Liver (tissue), 9 donors: ENCODE measurements around the gene MRPS16. TPM values are rescaled to one million over a fixed set of nuclear protein-coding genes. Genes with fewer than 3 reads are reported as not detected.

Experiments
- DNase-seq: peaks from one replicate; pipeline ENCODE4 v3.0.0-alpha.2; 2017; ENCODE audit warnings: low spot score
- H3K27ac ChIP-seq, 2 donors: one replicate each; pipeline ENCODE4 v1.7.0; 2013; ENCODE audit warnings: inconsistent platforms in 2 of 2, low read length in 2 of 2, control low read depth in 1 of 2, low read depth in 1 of 2, mild to moderate bottlenecking in 1 of 2
- H3K27me3 ChIP-seq, 4 donors: one replicate each; pipeline versions ENCODE4 v1.6.1 to v1.7.0; 2013; ENCODE audit warnings: low read length in 3 of 4, inconsistent platforms in 1 of 4, mild to moderate bottlenecking in 1 of 4, moderate library complexity in 1 of 4; ENCODE audit not compliant: control insufficient read depth in 4 of 4, insufficient read depth in 4 of 4
- H3K36me3 ChIP-seq, 4 donors: one replicate each; pipeline versions ENCODE4 v1.6.1 to v1.7.0; 2013; ENCODE audit warnings: low read length in 3 of 4, mild to moderate bottlenecking in 3 of 4, low read depth in 1 of 4, moderate library complexity in 1 of 4; ENCODE audit not compliant: control insufficient read depth in 4 of 4, insufficient read depth in 3 of 4
- H3K4me1 ChIP-seq, 4 donors: one replicate each; pipeline versions ENCODE4 v1.6.1 to v1.7.0; 2013; ENCODE audit warnings: low read length in 3 of 4, mild to moderate bottlenecking in 3 of 4, moderate library complexity in 1 of 4; ENCODE audit not compliant: control insufficient read depth in 4 of 4, insufficient read depth in 4 of 4
- H3K4me3 ChIP-seq, 3 donors: one replicate each; pipeline versions ENCODE4 v1.6.1 to v1.7.0; 2013; ENCODE audit warnings: low read length in 3 of 3, control low read depth in 1 of 3, low read depth in 1 of 3, mild to moderate bottlenecking in 1 of 3
- H3K9ac ChIP-seq, 2 donors: one replicate each; pipeline ENCODE4 v1.7.0; 2013; ENCODE audit warnings: low read length in 2 of 2, mild to moderate bottlenecking in 2 of 2, moderate library complexity in 2 of 2, control low read depth in 1 of 2, low read depth in 1 of 2
- H3K9me3 ChIP-seq, 4 donors: one replicate each; pipeline versions ENCODE4 v1.6.1 to v1.7.0; 2013; ENCODE audit warnings: low read length in 3 of 4; ENCODE audit not compliant: control insufficient read depth in 4 of 4
- EGR1 ChIP-seq, 2 donors: IDR thresholded peaks; 2 replicates each; pipeline ENCODE4 v1.6.1; 2016 to 2018; ENCODE audit warnings: antibody characterized with exemption in 2 of 2, low read depth in 2 of 2
- FOXA1 ChIP-seq: IDR thresholded peaks from 2 replicates; pipeline ENCODE4 v1.6.1; 2016; ENCODE audit warnings: antibody characterized with exemption
- FOXA2 ChIP-seq: IDR thresholded peaks from 2 replicates; pipeline ENCODE4 v1.6.1; 2016; ENCODE audit warnings: antibody characterized with exemption
- GABPA ChIP-seq, 2 donors: IDR thresholded peaks in 1 of 2; conservative IDR thresholded peaks in 1 of 2; 2 replicates each; pipeline ENCODE4 v1.6.1; 2016; ENCODE audit warnings: antibody characterized with exemption in 2 of 2, mild to moderate bottlenecking in 1 of 2, moderate library complexity in 1 of 2
- HNF4G ChIP-seq: IDR thresholded peaks from 2 replicates; pipeline ENCODE4 v1.6.1; 2016; ENCODE audit warnings: antibody characterized with exemption
- JUND ChIP-seq, 2 donors: IDR thresholded peaks; 2 replicates each; pipeline ENCODE4 v1.6.1; 2016; ENCODE audit warnings: antibody characterized with exemption in 2 of 2
- NR2F2 ChIP-seq: IDR thresholded peaks from 2 replicates; pipeline ENCODE4 v1.6.1; 2016; ENCODE audit warnings: antibody characterized with exemption
- RAD21 ChIP-seq, 2 donors: IDR thresholded peaks; 2 replicates each; pipeline ENCODE4 v1.6.1; 2016; ENCODE audit warnings: antibody characterized with exemption in 2 of 2, mild to moderate bottlenecking in 2 of 2
- RXRA ChIP-seq, 2 donors: IDR thresholded peaks; 2 replicates each; pipeline ENCODE4 v1.6.1; 2017 to 2018; ENCODE audit warnings: antibody characterized with exemption in 2 of 2, mild to moderate bottlenecking in 1 of 2
- TAF1 ChIP-seq: conservative IDR thresholded peaks from 2 replicates; pipeline ENCODE4 v1.6.1; 2016; ENCODE audit warnings: antibody characterized with exemption, mild to moderate bottlenecking
- YY1 ChIP-seq: IDR thresholded peaks from 2 replicates; pipeline ENCODE4 v1.6.1; 2016; ENCODE audit warnings: antibody characterized with exemption, mild to moderate bottlenecking
- WGBS: extraction: QIAGEN DNeasy Blood & Tissue Kit; methylation state at CpG from one replicate; pipeline ENCODE4 v1.1.7; 2013; 5-methylcytosine and 5-hydroxymethylcytosine counted together
- polyA plus RNA-seq, 2 donors: library from polyadenylated mRNA; stranded (reverse) in 1 of 2; unstranded in 1 of 2; fragments of 200-250 nt in 1 of 2; fragments of >200 nt in 1 of 2; fragmentation: Nextera tagmentation in 1 of 2; extraction: Ambion mirVana in 1 of 2; gene quantifications; one replicate each; pipeline versions ENCODE4 v1.2.1 to v1.2.3, GENCODE V29; 2013 to 2015
- total RNA-seq, 2 donors: library from RNA; depleted of rRNA; stranded (reverse); fragments of >200 nt; gene quantifications; one replicate each; pipeline ENCODE4 v1.2.3, GENCODE V29; 2014
- TF ChIP-seq, protein P1 (sequence below): IDR thresholded peaks from 2 replicates; pipeline ENCODE4 v1.6.1; 2016; ENCODE audit warnings: antibody characterized with exemption
- TF ChIP-seq, protein P2 (sequence below): IDR thresholded peaks from 2 replicates; pipeline ENCODE4 v1.6.1; 2016; ENCODE audit warnings: antibody characterized with exemption, mild to moderate bottlenecking
- TF ChIP-seq, protein P3 (sequence below): fragments of 150-350 bp; IDR thresholded peaks from 2 replicates; pipeline ENCODE4 v1.5.1; 2017; ENCODE audit warnings: improper control_type of control experiment, low read depth, low read length; ENCODE audit not compliant: missing input control
- TF ChIP-seq, protein P4 (sequence below): IDR thresholded peaks from 2 replicates; pipeline ENCODE4 v1.6.1; 2016; ENCODE audit warnings: antibody characterized with exemption
- donor health status: healthy.
- donor health status: healthy.
- donor health status: healthy.
- donor health status: healthy.
- donor health status: healthy.

MRPS16 gene
- total and polyA plus RNA-seq, 4 donors: 34.2 to 87.5 (median 48.3) TPM

DNA sequence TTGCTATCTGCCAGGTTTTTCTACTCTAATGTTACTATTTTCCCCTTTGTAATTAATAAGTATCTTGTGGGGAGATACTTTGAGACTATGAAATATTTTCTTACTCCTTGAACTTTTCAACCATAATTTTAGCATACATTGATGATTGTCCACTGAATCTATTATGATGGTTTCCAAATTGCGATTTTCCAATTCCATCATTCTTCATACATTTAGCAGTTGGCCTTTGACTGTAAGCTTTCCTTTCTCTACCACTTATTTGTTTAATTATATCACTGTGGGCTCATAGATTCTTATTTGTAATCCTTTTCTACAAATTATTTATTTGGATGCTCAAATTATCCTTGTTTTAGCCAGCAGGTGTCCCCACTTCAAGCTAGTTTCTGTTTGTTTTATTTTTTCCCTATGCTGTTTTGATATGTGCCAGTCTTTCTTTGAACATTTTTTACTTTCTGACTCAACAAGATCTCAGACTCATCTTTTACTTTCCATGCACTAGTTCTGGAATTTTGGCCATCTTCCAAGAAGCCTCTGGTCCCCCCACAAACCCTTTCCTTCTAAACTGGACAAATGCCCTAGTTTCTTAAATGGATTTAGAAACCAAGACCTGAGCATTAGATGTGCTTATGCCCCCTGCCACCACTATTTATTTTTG lies 11.4 kb upstream of the MRPS16 start (continued):
- peak; percentile 63 to 70 for TF ChIP-seq RAD21 (IDR thresholded peaks at IDR 0.05)

GRCh38 chr10:73262880-73263555 lies 10.6 kb upstream of the MRPS16 start:
- WGBS: 84% methylated on average over 5 of the region's 5 CpGs
- Histone ChIP-seq H3K4me3 (no peak overlapping the region), H3K9ac (no peak overlapping the region), H3K27me3 (no peaks in the 10 kb centered on the region), H3K9me3 (no peaks in the 10 kb centered on the region), H3K36me3 (no peaks in the 10 kb centered on the region), H3K4me1 (peaks cover 0 to 4% (median 0%) of the 10 kb centered on the region in 4 donors), H3K27ac (no peak overlapping the region)
- no peak for DNase-seq
- TF ChIP-seq TAF1: no peak
- no peak for TF ChIP-seq RXRA (IDR thresholded peaks at IDR 0.05)
- TF ChIP-seq NR2F2: no peak
- TF ChIP-seq FOXA2: no peak
- TF ChIP-seq YY1: no peak
- no peak for TF ChIP-seq GABPA (IDR thresholded peaks at IDR 0.05 in 1 of 2, conservative IDR thresholded peaks at IDR 0.05 in 1 of 2)
- no peak for TF ChIP-seq JUND (IDR thresholded peaks at IDR 0.05)
- TF ChIP-seq, protein P1, sequence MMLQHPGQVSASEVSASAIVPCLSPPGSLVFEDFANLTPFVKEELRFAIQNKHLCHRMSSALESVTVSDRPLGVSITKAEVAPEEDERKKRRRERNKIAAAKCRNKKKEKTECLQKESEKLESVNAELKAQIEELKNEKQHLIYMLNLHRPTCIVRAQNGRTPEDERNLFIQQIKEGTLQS: no peak
- no peak for TF ChIP-seq RAD21 (IDR thresholded peaks at IDR 0.05)
- TF ChIP-seq, protein P2, sequence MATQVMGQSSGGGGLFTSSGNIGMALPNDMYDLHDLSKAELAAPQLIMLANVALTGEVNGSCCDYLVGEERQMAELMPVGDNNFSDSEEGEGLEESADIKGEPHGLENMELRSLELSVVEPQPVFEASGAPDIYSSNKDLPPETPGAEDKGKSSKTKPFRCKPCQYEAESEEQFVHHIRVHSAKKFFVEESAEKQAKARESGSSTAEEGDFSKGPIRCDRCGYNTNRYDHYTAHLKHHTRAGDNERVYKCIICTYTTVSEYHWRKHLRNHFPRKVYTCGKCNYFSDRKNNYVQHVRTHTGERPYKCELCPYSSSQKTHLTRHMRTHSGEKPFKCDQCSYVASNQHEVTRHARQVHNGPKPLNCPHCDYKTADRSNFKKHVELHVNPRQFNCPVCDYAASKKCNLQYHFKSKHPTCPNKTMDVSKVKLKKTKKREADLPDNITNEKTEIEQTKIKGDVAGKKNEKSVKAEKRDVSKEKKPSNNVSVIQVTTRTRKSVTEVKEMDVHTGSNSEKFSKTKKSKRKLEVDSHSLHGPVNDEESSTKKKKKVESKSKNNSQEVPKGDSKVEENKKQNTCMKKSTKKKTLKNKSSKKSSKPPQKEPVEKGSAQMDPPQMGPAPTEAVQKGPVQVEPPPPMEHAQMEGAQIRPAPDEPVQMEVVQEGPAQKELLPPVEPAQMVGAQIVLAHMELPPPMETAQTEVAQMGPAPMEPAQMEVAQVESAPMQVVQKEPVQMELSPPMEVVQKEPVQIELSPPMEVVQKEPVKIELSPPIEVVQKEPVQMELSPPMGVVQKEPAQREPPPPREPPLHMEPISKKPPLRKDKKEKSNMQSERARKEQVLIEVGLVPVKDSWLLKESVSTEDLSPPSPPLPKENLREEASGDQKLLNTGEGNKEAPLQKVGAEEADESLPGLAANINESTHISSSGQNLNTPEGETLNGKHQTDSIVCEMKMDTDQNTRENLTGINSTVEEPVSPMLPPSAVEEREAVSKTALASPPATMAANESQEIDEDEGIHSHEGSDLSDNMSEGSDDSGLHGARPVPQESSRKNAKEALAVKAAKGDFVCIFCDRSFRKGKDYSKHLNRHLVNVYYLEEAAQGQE: no peak
- no peak for TF ChIP-seq HNF4G
- TF ChIP-seq EGR1 (IDR thresholded peaks at IDR 0.05; ENCODE audit: low read depth in 2 of 2): no peak
- TF ChIP-seq FOXA1: no peak
- TF ChIP-seq, protein P3, sequence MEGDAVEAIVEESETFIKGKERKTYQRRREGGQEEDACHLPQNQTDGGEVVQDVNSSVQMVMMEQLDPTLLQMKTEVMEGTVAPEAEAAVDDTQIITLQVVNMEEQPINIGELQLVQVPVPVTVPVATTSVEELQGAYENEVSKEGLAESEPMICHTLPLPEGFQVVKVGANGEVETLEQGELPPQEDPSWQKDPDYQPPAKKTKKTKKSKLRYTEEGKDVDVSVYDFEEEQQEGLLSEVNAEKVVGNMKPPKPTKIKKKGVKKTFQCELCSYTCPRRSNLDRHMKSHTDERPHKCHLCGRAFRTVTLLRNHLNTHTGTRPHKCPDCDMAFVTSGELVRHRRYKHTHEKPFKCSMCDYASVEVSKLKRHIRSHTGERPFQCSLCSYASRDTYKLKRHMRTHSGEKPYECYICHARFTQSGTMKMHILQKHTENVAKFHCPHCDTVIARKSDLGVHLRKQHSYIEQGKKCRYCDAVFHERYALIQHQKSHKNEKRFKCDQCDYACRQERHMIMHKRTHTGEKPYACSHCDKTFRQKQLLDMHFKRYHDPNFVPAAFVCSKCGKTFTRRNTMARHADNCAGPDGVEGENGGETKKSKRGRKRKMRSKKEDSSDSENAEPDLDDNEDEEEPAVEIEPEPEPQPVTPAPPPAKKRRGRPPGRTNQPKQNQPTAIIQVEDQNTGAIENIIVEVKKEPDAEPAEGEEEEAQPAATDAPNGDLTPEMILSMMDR: no peak
- TF ChIP-seq, protein P4, sequence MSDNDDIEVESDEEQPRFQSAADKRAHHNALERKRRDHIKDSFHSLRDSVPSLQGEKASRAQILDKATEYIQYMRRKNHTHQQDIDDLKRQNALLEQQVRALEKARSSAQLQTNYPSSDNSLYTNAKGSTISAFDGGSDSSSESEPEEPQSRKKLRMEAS: no peak
